PC-3 (cell line): Measurements from ENCODE around the gene BCAS4. TPM values are rescaled to one million over a fixed set of nuclear protein-coding genes. Genes with fewer than 3 reads are reported as not detected.
A peak's percentile ranks its signal among the peaks of the same experiment; 100 is the strongest.

ENCODE experiments used
- ATAC-seq: fragments of 200-7000 bp; cut with Tn5 transposase; 2 replicates; pipeline ENCODE4 v1.9.1; 2020; ENCODE audit warnings: mild to moderate bottlenecking, moderate library complexity
- BruUV-seq: library from RNA; stranded (reverse); fragments of 400-500 nt; replicated peaks from 2 replicates; lab custom pipeline; 2021; lab: Mats Ljungman, UMichigan
- CTCF ChIA-PET: fragments of 300-600 bp; sonication (Branson Sonifier 250); formaldehyde crosslinking; loops from one replicate; lab custom pipeline; 2022; ENCODE audit warnings: antibody characterized with exemption; lab: Charles Lee
- POLR2A ChIA-PET: fragments of 300-600 bp; sonication (Branson Sonifier 250); formaldehyde crosslinking; loops from one replicate; lab custom pipeline; 2022; ENCODE audit warnings: antibody characterized with exemption; ENCODE audit not compliant: unreplicated experiment; lab: Charles Lee
- DNase-seq: peaks from one replicate; pipeline ENCODE4 v3.0.0-alpha.2; 2015
- H2AFZ ChIP-seq: fragments of 300-600 bp; sonication (generic); 2 replicates; pipeline ENCODE4 v1.6.0; 2016; ENCODE audit warnings: antibody characterized with exemption, low read length
- H3F3A ChIP-seq: fragments of 300-600 bp; sonication (generic); one replicate; pipeline ENCODE4 v1.6.0; 2017; ENCODE audit warnings: antibody characterized with exemption, low read length, control low read depth, mild to moderate bottlenecking; ENCODE audit not compliant: unreplicated experiment
- H3K27ac ChIP-seq: fragments of 300-600 bp; sonication (generic); 2 replicates; pipeline ENCODE4 v1.5.1; 2016; ENCODE audit warnings: mild to moderate bottlenecking, low read length
- H3K27me3 ChIP-seq: fragments of 300-600 bp; sonication (generic); 2 replicates; pipeline ENCODE4 v1.6.1; 2016; ENCODE audit warnings: low read length, mixed read lengths
- H3K36me3 ChIP-seq: fragments of 300-600 bp; sonication (generic); 2 replicates; pipeline ENCODE4 v1.6.1; 2016; ENCODE audit warnings: low read depth, mixed run types, low read length, mixed read lengths
- H3K4me1 ChIP-seq: fragments of 300-600 bp; sonication (generic); 2 replicates; pipeline ENCODE4 v1.5.1; 2016; ENCODE audit warnings: low read length; ENCODE audit not compliant: insufficient read depth
- H3K4me2 ChIP-seq: fragments of 300-600 bp; sonication (generic); 2 replicates; pipeline ENCODE4 v1.6.0; 2016; ENCODE audit warnings: low read length
- H3K4me3 ChIP-seq: fragments of 300-600 bp; sonication (generic); 2 replicates; pipeline ENCODE4 v1.5.1; 2016; ENCODE audit warnings: mild to moderate bottlenecking, low read length, mixed read lengths
- H3K79me2 ChIP-seq: fragments of 300-600 bp; sonication (generic); 2 replicates; pipeline ENCODE4 v1.6.1; 2017; ENCODE audit warnings: low read length, mixed read lengths
- H3K9ac ChIP-seq: fragments of 300-600 bp; sonication (generic); 2 replicates; pipeline ENCODE4 v1.6.0; 2016; ENCODE audit warnings: mild to moderate bottlenecking, low read length
- H3K9me2 ChIP-seq: fragments of 300-600 bp; sonication (generic); replicated peaks from 2 replicates; pipeline ENCODE4 v1.6.1; 2016; ENCODE audit warnings: mixed run types, low read length, mixed read lengths
- H3K9me3 ChIP-seq: fragments of 300-600 bp; sonication (generic); 2 replicates; pipeline ENCODE4 v1.6.1; 2016; ENCODE audit warnings: low read length, mixed read lengths
- H4K20me1 ChIP-seq: fragments of 300-600 bp; sonication (generic); 2 replicates; pipeline ENCODE4 v1.6.1; 2016; ENCODE audit warnings: low read length, mixed read lengths
- EZH2 ChIP-seq: fragments of 300-600 bp; sonication (generic); IDR thresholded peaks from one replicate; pipeline ENCODE4 v1.6.1; 2017; ENCODE audit warnings: antibody characterized with exemption, mild to moderate bottlenecking, low read length; ENCODE audit not compliant: unreplicated experiment
- EZH2phosphoT487 ChIP-seq: fragments of 300-600 bp; sonication (generic); IDR thresholded peaks from 2 replicates; pipeline ENCODE4 v1.6.1; 2018; ENCODE audit warnings: mild to moderate bottlenecking, antibody characterized with exemption, low read length, borderline replicate concordance
- intact Hi-C: fragments of 100-400 bp; cut with micrococcal nuclease; formaldehyde crosslinking; loops from 2 replicates; pipeline ENCODE4 v1.9.0; 2023
- total RNA-seq: library from RNA; depleted of rRNA; stranded (reverse); fragments of >200 nt; gene quantifications from 2 replicates; pipeline ENCODE4 v1.2.3, GENCODE V29; 2014
- TF ChIP-seq, protein P1 (sequence below): fragments of 300-600 bp; sonication (generic); conservative IDR thresholded peaks from 2 replicates; pipeline ENCODE4 v1.5.1; 2017; ENCODE audit warnings: antibody characterized with exemption, low read depth, mild to moderate bottlenecking, low read length

The BCAS4 gene
- total RNA-seq, 1 experiment from 2014 or later, result 56.9 TPM

DNA sequence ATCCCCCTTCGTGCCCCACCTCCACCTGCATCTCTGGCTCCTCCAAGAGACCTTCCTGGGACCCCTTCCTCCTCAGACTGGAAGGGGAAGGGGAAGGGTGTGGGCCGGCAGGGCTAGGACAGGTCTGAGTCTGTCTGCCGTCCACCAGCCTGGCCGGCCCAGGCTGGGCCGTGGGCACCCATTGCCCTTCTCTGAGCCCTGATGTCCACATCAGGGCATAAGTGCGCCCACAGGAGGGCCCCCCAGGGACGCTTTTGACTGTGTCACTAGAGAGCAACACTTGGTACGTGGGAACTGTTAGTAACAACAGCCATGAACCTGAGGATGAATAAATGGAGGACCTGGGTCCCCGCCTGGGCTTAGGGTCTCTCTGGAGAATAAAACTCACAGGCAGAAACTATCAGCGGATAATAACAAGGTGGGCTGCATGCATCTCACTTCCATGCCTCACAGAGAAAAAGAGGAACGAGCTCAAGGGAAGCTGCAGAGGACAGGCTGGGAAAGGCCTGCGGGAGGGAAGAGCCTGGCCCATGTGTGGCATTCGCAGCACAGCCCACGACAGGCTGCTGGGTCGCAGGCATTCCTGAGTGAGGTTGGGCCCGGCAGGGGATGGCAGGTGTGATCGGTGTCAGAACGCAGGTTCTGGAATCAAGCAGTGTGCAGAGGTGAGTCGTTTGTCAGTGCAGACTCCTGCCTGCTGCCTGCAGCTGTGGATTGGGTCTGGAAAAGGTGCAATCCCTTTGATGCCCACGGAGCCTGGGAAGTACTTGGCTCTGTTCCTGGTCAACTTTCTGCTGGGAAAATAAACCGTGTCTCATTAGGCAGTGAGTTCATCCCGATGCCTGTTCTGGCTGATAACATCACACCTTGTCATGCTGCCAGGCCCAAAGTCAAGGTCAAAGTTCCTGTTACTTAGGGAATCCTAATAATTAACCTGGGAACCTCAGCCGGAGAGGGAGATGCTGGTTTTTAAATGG is 60.9 kb downstream of the BCAS4 start:
- Histone ChIP-seq H4K20me1 (no peaks in the 10 kb centered on the region), H3K9me3 (no peaks in the 10 kb centered on the region), H3K4me2 (no peak overlapping the region), H3K9me2 (no peaks in the 10 kb centered on the region), H3K27me3 (no peaks in the 10 kb centered on the region), H3K9ac (no peak overlapping the region), H2AFZ (no peak overlapping the region), H3K4me1 (no peaks in the 10 kb centered on the region), H3K27ac (no peak overlapping the region), H3K4me3 (no peak overlapping the region), H3F3A (no peaks in the 10 kb centered on the region), H3K36me3 (no peaks in the 10 kb centered on the region), H3K79me2 (no peaks in the 10 kb centered on the region)
- peak; percentile 75 for ATAC-seq
- peak; percentile 30 for DNase-seq
- TF ChIP-seq EZH2phosphoT487, result no peak
- TF ChIP-seq, protein P1, sequence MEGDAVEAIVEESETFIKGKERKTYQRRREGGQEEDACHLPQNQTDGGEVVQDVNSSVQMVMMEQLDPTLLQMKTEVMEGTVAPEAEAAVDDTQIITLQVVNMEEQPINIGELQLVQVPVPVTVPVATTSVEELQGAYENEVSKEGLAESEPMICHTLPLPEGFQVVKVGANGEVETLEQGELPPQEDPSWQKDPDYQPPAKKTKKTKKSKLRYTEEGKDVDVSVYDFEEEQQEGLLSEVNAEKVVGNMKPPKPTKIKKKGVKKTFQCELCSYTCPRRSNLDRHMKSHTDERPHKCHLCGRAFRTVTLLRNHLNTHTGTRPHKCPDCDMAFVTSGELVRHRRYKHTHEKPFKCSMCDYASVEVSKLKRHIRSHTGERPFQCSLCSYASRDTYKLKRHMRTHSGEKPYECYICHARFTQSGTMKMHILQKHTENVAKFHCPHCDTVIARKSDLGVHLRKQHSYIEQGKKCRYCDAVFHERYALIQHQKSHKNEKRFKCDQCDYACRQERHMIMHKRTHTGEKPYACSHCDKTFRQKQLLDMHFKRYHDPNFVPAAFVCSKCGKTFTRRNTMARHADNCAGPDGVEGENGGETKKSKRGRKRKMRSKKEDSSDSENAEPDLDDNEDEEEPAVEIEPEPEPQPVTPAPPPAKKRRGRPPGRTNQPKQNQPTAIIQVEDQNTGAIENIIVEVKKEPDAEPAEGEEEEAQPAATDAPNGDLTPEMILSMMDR, result no peak
- no peak for TF ChIP-seq EZH2
- BruUV-seq, result no TSS peak
- ChIA-PET POLR2A (no interaction called here), CTCF (no interaction called here)
- intact Hi-C loops, result no loop called here

DNA sequence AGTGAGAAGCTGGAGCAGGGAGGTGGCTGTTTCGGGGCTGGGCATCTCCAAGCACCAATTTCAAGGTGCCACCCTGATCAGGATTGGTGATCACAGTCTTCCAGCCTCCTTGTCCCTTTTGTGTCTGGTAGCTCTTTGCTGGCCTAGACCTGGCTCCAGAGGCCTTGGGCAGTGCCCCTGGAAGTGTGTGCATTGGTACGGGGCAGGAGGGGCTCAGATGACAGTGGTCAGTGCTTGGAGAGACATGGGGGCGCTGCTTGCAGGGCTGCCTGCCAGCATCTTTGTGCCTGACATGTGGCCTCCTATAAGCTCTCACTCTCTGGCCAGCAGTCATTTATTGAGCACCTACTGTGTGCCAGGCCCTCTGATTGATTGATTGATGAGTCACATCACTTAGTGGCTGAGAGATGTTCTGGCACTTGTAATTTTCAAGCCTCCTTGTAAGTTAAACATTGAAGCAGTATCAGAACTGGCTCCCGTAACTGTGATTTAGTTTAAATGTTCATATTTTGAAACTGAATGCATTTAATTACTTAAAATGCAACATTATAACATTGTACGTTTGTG is 61.7 kb downstream of the BCAS4 start:
- H3K4me2 ChIP-seq, result no peak overlapping the region
- no peaks in the 10 kb centered on the region for H4K20me1 ChIP-seq
- ATAC-seq (no peak), DNase-seq (no peak)
- H3K9ac ChIP-seq, result no peak overlapping the region
- BruUV-seq, result no TSS peak
- no peak overlapping the region for H3K27ac ChIP-seq
- no peaks in the 10 kb centered on the region for H3K36me3 ChIP-seq
- POLR2A ChIA-PET, result no interaction called here
- CTCF ChIA-PET, result no interaction called here
- no peaks in the 10 kb centered on the region for H3K79me2 ChIP-seq
- no peaks in the 10 kb centered on the region for H3F3A ChIP-seq
- no peak overlapping the region for H3K4me3 ChIP-seq
- intact Hi-C loops, result no loop called here
- no peaks in the 10 kb centered on the region for H3K4me1 ChIP-seq
- H3K9me3 ChIP-seq, result no peaks in the 10 kb centered on the region
- no peak for TF ChIP-seq EZH2phosphoT487
- TF ChIP-seq, protein P1, result no peak
- H3K27me3 ChIP-seq, result no peaks in the 10 kb centered on the region
- H3K9me2 ChIP-seq, result no peaks in the 10 kb centered on the region
- no peak overlapping the region for H2AFZ ChIP-seq

DNA sequence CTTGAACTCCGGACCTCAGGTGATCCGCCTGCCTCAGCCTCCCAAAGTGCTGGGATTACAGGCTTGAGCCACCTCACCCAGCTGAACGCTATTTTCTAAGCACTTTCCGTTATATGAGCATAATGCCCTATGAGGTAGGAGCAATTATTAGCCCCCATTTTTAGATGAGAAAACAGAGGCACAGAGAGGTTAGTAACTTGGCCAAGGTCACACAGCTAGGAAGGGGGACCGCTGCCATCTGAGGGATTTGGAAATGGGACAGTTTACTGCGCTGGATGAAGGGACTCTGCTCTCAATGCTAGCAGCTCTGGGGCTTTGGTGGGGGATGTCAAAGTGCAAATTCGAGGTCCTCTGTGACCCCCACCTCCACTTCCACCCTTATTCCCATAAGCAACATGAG is 62.5 kb downstream of the BCAS4 start:
- intact Hi-C loops, result no loop called here
- no peak for ATAC-seq
- TF ChIP-seq, protein P1, result no peak
- TF ChIP-seq EZH2phosphoT487 (no peak), EZH2 (no peak)
- Histone ChIP-seq H2AFZ (no peak overlapping the region), H3K79me2 (no peaks in the 10 kb centered on the region), H3K9me3 (no peaks in the 10 kb centered on the region), H3K36me3 (no peaks in the 10 kb centered on the region), H3K27ac (no peak overlapping the region), H3F3A (no peaks in the 10 kb centered on the region), H3K9me2 (no peaks in the 10 kb centered on the region), H3K4me1 (no peaks in the 10 kb centered on the region), H4K20me1 (no peaks in the 10 kb centered on the region), H3K4me3 (no peak overlapping the region), H3K27me3 (no peaks in the 10 kb centered on the region), H3K4me2 (no peak overlapping the region), H3K9ac (no peak overlapping the region)
- POLR2A ChIA-PET, result no interaction called here
- no TSS peak for BruUV-seq
- CTCF ChIA-PET, result no interaction called here
- DNase-seq, result no peak
